Tibial nerve (tissue), 4 donors: ENCODE results near the gene TLR6. TPM values are rescaled to one million over a fixed set of nuclear protein-coding genes. Genes with fewer than 3 reads are reported as not detected.

ENCODE experiments used
- DNase-seq, 2 donors: peaks; one replicate each; pipeline ENCODE4 v3.0.0-alpha.2; 2019; ENCODE audit warnings: low spot score in 2 of 2
- H3K27ac ChIP-seq, 4 donors: fragments of 200-600 bp; sonication (generic) in 3 of 4; one replicate each; pipeline ENCODE4 v1.5.1; 2017 to 2019; ENCODE audit warnings: mild to moderate bottlenecking in 1 of 4
- H3K27me3 ChIP-seq, 2 donors: fragments of 200-600 bp; sonication (generic) in 1 of 2; one replicate each; pipeline versions ENCODE4 v1.5.1 to v1.6.0; 2017 to 2019
- H3K36me3 ChIP-seq, 3 donors: fragments of 200-600 bp; sonication (generic); one replicate each; pipeline ENCODE4 v1.5.1; 2018 to 2019
- H3K4me1 ChIP-seq, 4 donors: fragments of 200-600 bp; sonication (generic) in 3 of 4; one replicate each; pipeline ENCODE4 v1.5.1; 2017 to 2019
- H3K4me3 ChIP-seq, 4 donors: fragments of 200-600 bp; sonication (generic) in 3 of 4; one replicate each; pipeline ENCODE4 v1.5.1; 2017 to 2019; ENCODE audit warnings: mild to moderate bottlenecking in 1 of 4, moderate library complexity in 1 of 4
- H3K9me3 ChIP-seq, 4 donors: fragments of 200-600 bp; sonication (generic) in 3 of 4; one replicate each; pipeline ENCODE4 v1.5.1; 2017 to 2019
- CTCF ChIP-seq, 5 experiments: fragments of 200-600 bp in 3 of 5; fragments of 450-650 bp in 2 of 5; sonication (generic) in 3 of 5; IDR thresholded peaks; one replicate each; pipeline ENCODE4 v1.5.1; 2016 to 2019; ENCODE audit warnings: antibody characterized with exemption in 5 of 5, mild to moderate bottlenecking in 3 of 5, moderate library complexity in 2 of 5
- EP300 ChIP-seq, 2 donors: sonication (generic); formaldehyde crosslinking; IDR thresholded peaks; one replicate each; pipeline ENCODE4 v1.6.1; 2017; ENCODE audit warnings: antibody characterized with exemption in 2 of 2, mild to moderate bottlenecking in 1 of 2
- POLR2A ChIP-seq, 2 donors: fragments of 450-650 bp; IDR thresholded peaks; one replicate each; pipeline ENCODE4 v1.6.1; 2017; ENCODE audit warnings: antibody characterized with exemption in 2 of 2, mild to moderate bottlenecking in 2 of 2, moderate library complexity in 2 of 2
- WGBS, 2 donors: methylation state at CpG; one replicate each; pipeline ENCODE4 v1.1.5; 2018; 5-methylcytosine and 5-hydroxymethylcytosine counted together
- total RNA-seq, 4 donors: library from RNA; depleted of rRNA; stranded (reverse); fragments of >200 nt; gene quantifications; one replicate each; pipeline ENCODE4 v1.1.0, GENCODE V29; 2016

TLR6 gene
- total RNA-seq, 4 donors from 2014 or later, result 4.2 to 8.6 (median 5.2) TPM

- Histone ChIP-seq H3K36me3 (peaks cover 0 to 5% (median 0%) of the 10 kb centered on the region in 3 donors), H3K4me3 (no peak overlapping the region), H3K27ac (no peak overlapping the region), H3K27me3 (no peaks in the 10 kb centered on the region), H3K9me3 (peaks cover 0 to 21% (median 5%) of the 10 kb centered on the region in 4 donors), H3K4me1 (no peaks in the 10 kb centered on the region)
- no peak for DNase-seq
- TF ChIP-seq POLR2A (IDR thresholded peaks at IDR 0.05) (no peak), EP300 (IDR thresholded peaks at IDR 0.05) (no peak), CTCF (IDR thresholded peaks at IDR 0.05) (no peak)
Measured at GRCh38 chr4:38831653-38832052, 25.0 kb downstream of the TLR6 start.

DNA sequence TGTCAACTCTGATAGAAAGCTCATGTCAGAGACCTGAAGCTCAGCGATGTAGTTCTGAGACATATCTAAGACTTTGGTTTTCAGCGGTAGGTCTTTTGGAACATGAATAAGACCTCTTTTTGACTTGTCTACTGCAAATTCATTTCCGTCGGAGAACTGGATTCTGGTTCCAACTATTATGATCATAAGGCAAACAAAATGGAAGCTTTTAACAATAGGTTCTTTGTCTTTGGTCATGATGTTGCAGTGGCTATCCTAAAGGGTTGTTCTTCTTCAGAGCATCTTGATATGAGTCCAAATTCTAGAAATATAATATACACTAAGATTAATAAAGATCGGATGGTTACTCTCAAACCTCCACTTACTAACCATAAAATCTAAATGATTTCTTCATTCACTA lies 27.4 kb downstream of the TLR6 start:
- no peak overlapping the region for H3K27ac ChIP-seq
- DNase-seq, result no peak
- no peaks in the 10 kb centered on the region for H3K4me1 ChIP-seq
- H3K9me3 ChIP-seq, result peaks cover 0 to under 1% (median 0%) of the 10 kb centered on the region in 4 donors
- peaks cover 0 to 5% (median 0%) of the 10 kb centered on the region in 3 donors for H3K36me3 ChIP-seq
- WGBS, 2 donors, result 43 to 49% methylated on average over 5 of the region's 5 CpGs
- TF ChIP-seq CTCF (IDR thresholded peaks at IDR 0.05) (no peak), EP300 (IDR thresholded peaks at IDR 0.05) (no peak), POLR2A (IDR thresholded peaks at IDR 0.05) (no peak)
- H3K27me3 ChIP-seq, result no peaks in the 10 kb centered on the region
- no peak overlapping the region for H3K4me3 ChIP-seq

- H3K4me1 ChIP-seq, result peaks cover 0 to 7% (median 2%) of the 10 kb centered on the region in 4 donors
- H3K4me3 ChIP-seq, result no peak overlapping the region
- no peaks in the 10 kb centered on the region for H3K27me3 ChIP-seq
- no peaks in the 10 kb centered on the region for H3K9me3 ChIP-seq
- 93 to 95% methylated on average over 19 to 24 of the region's 27 CpGs for WGBS, 2 donors
- H3K27ac ChIP-seq, result no peak overlapping the region
- TF ChIP-seq POLR2A (IDR thresholded peaks at IDR 0.05) (no peak), EP300 (IDR thresholded peaks at IDR 0.05) (no peak), CTCF (IDR thresholded peaks at IDR 0.05) (no peak)
- DNase-seq, result no peak
- H3K36me3 ChIP-seq, result no peaks in the 10 kb centered on the region
Measured at GRCh38 chr4:38823766-38824165, 32.9 kb downstream of the TLR6 start.

GRCh38 chr4:38822748-38823303 lies 33.8 kb downstream of the TLR6 start:
- Histone ChIP-seq H3K27ac (no peak overlapping the region), H3K4me3 (no peak overlapping the region), H3K27me3 (no peaks in the 10 kb centered on the region), H3K36me3 (no peaks in the 10 kb centered on the region), H3K9me3 (no peaks in the 10 kb centered on the region), H3K4me1 (peaks cover 0 to 13% (median 2%) of the 10 kb centered on the region in 4 donors)
- TF ChIP-seq EP300 (IDR thresholded peaks at IDR 0.05), result no peak
- TF ChIP-seq CTCF (IDR thresholded peaks at IDR 0.05), result no peak
- no peak for TF ChIP-seq POLR2A (IDR thresholded peaks at IDR 0.05)
- WGBS, 2 donors, result 91 to 92% methylated on average over 5 of the region's 5 CpGs
- DNase-seq, result no peak

GRCh38 chr4:38821739-38822138 lies 34.9 kb downstream of the TLR6 start:
- WGBS, 2 donors, result 91 to 92% methylated on average over 3 of the region's 3 CpGs
- no peak for DNase-seq
- no peak for TF ChIP-seq EP300 (IDR thresholded peaks at IDR 0.05)
- TF ChIP-seq POLR2A (IDR thresholded peaks at IDR 0.05), result no peak
- TF ChIP-seq CTCF (IDR thresholded peaks at IDR 0.05), result no peak

More at GRCh38 chr4:38821739-38822138, 34.9 kb downstream of the TLR6 start:
- Histone ChIP-seq H3K27me3 (no peaks in the 10 kb centered on the region), H3K4me1 (peaks cover 0 to 17% (median 2%) of the 10 kb centered on the region in 4 donors), H3K4me3 (no peak overlapping the region), H3K9me3 (no peaks in the 10 kb centered on the region), H3K27ac (no peak overlapping the region), H3K36me3 (no peaks in the 10 kb centered on the region)
